Suprapubic skin (tissue), 2 donors: Measurements from ENCODE around the gene TSPAN8.

Experiments
- EP300 ChIP-seq: sonication (generic); formaldehyde crosslinking; IDR thresholded peaks from one replicate; pipeline ENCODE4 v1.6.1; 2017; ENCODE audit warnings: antibody characterized with exemption
- POLR2A ChIP-seq, 2 donors: fragments of 450-650 bp; IDR thresholded peaks; one replicate each; pipeline ENCODE4 v1.6.1; 2017; ENCODE audit warnings: antibody characterized with exemption in 2 of 2, mild to moderate bottlenecking in 2 of 2, moderate library complexity in 2 of 2

- TF ChIP-seq POLR2A (IDR thresholded peaks at IDR 0.05) (no peak), EP300 (no peak)
Measured at GRCh38 chr12:71166862-71167496, 9.2 kb upstream of the TSPAN8 start.
